OCI-LY7 (cell line): ENCODE results near the gene PCNX2. TPM values are rescaled to one million over a fixed set of nuclear protein-coding genes. Genes with fewer than 3 reads are reported as not detected.

ENCODE experiments used
- BruUV-seq: library from RNA; stranded (reverse); fragments of 400-500 nt; replicated peaks from 2 replicates; lab custom pipeline; 2021; lab: Mats Ljungman, UMichigan
- CTCF ChIA-PET: fragments of 300-600 bp; sonication (Branson Sonifier 250); formaldehyde crosslinking; loops from one replicate; lab custom pipeline; 2022; ENCODE audit warnings: antibody characterized with exemption; ENCODE audit not compliant: unreplicated experiment; lab: Charles Lee
- POLR2A ChIA-PET: fragments of 300-600 bp; sonication (Branson Sonifier 250); formaldehyde crosslinking; loops from one replicate; lab custom pipeline; 2022; ENCODE audit warnings: antibody characterized with exemption; lab: Charles Lee
- DNase-seq: peaks from one replicate; pipeline ENCODE4 v3.0.0-alpha.2; 2015; ENCODE audit warnings: low spot score
- H2AFZ ChIP-seq: fragments of 200-600 bp; sonication (generic), shearing (Covaris generic); 2 replicates; pipeline ENCODE4 v1.6.1; 2014; ENCODE audit warnings: mild to moderate bottlenecking, antibody characterized with exemption, low read length, moderate library complexity
- H3K27ac ChIP-seq: fragments of 200-600 bp; sonication (generic); 2 replicates; pipeline ENCODE4 v1.5.1; 2014; ENCODE audit warnings: mixed run types, low read depth, mild to moderate bottlenecking, moderate library complexity, low read length, inconsistent platforms; ENCODE audit not compliant: poor library complexity, severe bottlenecking
- H3K36me3 ChIP-seq: fragments of 200-600 bp; sonication (generic); 2 replicates; pipeline ENCODE4 v1.6.1; 2014; ENCODE audit warnings: mild to moderate bottlenecking, antibody characterized with exemption, low read length, moderate library complexity, mixed read lengths; ENCODE audit not compliant: insufficient read depth
- H3K4me1 ChIP-seq: fragments of 200-600 bp; sonication (generic); 2 replicates; pipeline ENCODE4 v1.5.1; 2014; ENCODE audit warnings: mild to moderate bottlenecking, low read length; ENCODE audit not compliant: insufficient read depth, poor library complexity, severe bottlenecking
- H3K4me2 ChIP-seq: fragments of 200-600 bp; sonication (generic); 2 replicates; pipeline ENCODE4 v1.6.1; 2014; ENCODE audit warnings: mild to moderate bottlenecking, low read length
- H3K4me3 ChIP-seq: fragments of 200-600 bp; sonication (generic); 2 replicates; pipeline ENCODE4 v1.5.1; 2014; ENCODE audit warnings: mild to moderate bottlenecking, low read depth, low read length; ENCODE audit not compliant: poor library complexity, severe bottlenecking
- H3K79me2 ChIP-seq: fragments of 200-600 bp; sonication (generic); 2 replicates; pipeline ENCODE4 v1.6.1; 2016; ENCODE audit warnings: low read depth, mild to moderate bottlenecking, low read length, moderate library complexity, mixed read lengths; ENCODE audit not compliant: insufficient read depth
- H3K9me2 ChIP-seq: fragments of 200-600 bp; sonication (generic); 2 replicates; pipeline ENCODE4 v1.6.1; 2016; ENCODE audit warnings: mild to moderate bottlenecking, low read length, mixed read lengths; ENCODE audit not compliant: insufficient read depth
- H3K9me3 ChIP-seq: fragments of 200-600 bp; sonication (generic); 2 replicates; pipeline ENCODE4 v1.6.1; 2014; ENCODE audit warnings: mild to moderate bottlenecking, mixed run types, low read length, mixed read lengths
- H4K20me1 ChIP-seq: fragments of 200-600 bp; sonication (generic); 2 replicates; pipeline ENCODE4 v1.6.1; 2014; ENCODE audit warnings: mild to moderate bottlenecking, antibody characterized with exemption, low read length, moderate library complexity, mixed read lengths; ENCODE audit not compliant: insufficient read depth
- EZH2phosphoT487 ChIP-seq: fragments of 200-600 bp; sonication (generic); IDR thresholded peaks from 2 replicates; pipeline ENCODE4 v1.6.1; 2018; ENCODE audit warnings: low read depth, borderline replicate concordance, mild to moderate bottlenecking, mixed run types, antibody characterized with exemption, low read length, moderate library complexity, mixed read lengths
- intact Hi-C: fragments of 100-400 bp; cut with micrococcal nuclease; formaldehyde crosslinking; loops from one replicate; pipeline ENCODE4 v1.10.0; 2022; ENCODE audit not compliant: unreplicated experiment
- total RNA-seq, 2 experiments: library from RNA; depleted of rRNA in 1 of 2; stranded (reverse); fragments of >200 nt in 1 of 2; shearing (Covaris generic) in 1 of 2; gene quantifications; 2 replicates each; pipeline ENCODE4 v1.2.3, GENCODE V29; 2014 to 2022
- TF ChIP-seq, protein P1 (sequence below): fragments of 200-600 bp; sonication (generic); conservative IDR thresholded peaks from 2 replicates; pipeline ENCODE4 v1.5.1; 2014; ENCODE audit warnings: mild to moderate bottlenecking, antibody characterized with exemption, low read length, moderate library complexity, mixed read lengths

PCNX2 gene
- total RNA-seq, 2 experiments from 2014 or later = 17.1 to 26.9 TPM

- Histone ChIP-seq H3K4me3 (no peak overlapping the region), H2AFZ (no peak overlapping the region), H3K4me2 (no peak overlapping the region), H3K36me3 (peaks cover 6% of the 10 kb centered on the region), H3K27ac (no peak overlapping the region), H3K9me2 (no peaks in the 10 kb centered on the region), H3K4me1 (no peaks in the 10 kb centered on the region), H3K9me3 (no peaks in the 10 kb centered on the region), H3K79me2 (no peaks in the 10 kb centered on the region), H4K20me1 (no peaks in the 10 kb centered on the region)
- no peak for DNase-seq
- BruUV-seq = no TSS peak
- intact Hi-C loops = no loop called here
- ChIA-PET POLR2A (no interaction called here), CTCF (no interaction called here)
- TF ChIP-seq, protein P1, sequence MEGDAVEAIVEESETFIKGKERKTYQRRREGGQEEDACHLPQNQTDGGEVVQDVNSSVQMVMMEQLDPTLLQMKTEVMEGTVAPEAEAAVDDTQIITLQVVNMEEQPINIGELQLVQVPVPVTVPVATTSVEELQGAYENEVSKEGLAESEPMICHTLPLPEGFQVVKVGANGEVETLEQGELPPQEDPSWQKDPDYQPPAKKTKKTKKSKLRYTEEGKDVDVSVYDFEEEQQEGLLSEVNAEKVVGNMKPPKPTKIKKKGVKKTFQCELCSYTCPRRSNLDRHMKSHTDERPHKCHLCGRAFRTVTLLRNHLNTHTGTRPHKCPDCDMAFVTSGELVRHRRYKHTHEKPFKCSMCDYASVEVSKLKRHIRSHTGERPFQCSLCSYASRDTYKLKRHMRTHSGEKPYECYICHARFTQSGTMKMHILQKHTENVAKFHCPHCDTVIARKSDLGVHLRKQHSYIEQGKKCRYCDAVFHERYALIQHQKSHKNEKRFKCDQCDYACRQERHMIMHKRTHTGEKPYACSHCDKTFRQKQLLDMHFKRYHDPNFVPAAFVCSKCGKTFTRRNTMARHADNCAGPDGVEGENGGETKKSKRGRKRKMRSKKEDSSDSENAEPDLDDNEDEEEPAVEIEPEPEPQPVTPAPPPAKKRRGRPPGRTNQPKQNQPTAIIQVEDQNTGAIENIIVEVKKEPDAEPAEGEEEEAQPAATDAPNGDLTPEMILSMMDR = no peak
- TF ChIP-seq EZH2phosphoT487 = no peak
Observed at GRCh38 chr1:232991238-232991637, 304.3 kb downstream of the PCNX2 start.

DNA sequence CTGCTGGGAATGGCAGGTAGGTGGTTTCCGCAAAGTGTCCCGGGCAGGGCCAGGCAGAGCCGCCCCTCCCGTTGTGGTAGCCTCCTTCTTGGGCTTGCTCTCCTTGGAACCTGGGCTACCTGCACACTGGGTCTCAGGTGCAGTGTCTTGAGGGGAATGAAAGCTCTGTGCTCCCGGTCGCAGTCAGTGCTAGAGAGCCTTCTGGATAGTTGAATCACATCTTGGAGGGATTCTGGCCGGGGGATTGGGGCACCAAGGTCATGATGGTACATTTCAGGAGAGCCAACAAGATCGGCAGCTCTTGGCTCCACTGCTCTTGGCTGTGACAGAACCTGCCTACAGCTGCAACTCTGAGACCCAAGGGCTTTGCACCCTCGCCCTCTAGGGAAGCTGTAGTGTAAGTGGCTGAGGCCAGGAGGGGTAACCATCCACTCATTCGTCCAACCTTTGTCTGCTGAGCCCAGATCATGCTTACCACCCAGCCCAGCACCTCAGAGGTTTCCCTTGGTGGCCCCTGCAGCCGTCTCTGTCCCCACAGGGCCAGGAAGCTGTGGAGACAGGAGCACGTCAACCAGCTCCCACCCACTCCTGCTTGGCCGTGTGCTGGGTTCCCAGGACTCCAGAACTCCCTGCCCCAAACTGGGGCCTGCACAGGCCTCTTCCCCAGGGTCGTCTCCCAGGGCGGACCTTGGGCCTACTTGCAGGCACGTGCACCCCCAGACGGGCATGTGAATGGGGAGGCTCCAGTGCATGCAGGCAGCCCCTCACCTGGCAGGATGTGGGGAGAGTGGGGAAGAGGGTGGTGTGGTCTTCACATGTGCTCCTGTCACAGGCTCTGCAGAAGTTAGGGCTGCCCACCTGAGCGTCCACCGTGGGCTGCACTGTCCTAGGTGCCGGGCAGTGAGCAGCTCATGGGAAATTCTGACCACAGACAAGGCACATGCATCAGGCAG, 305.1 kb downstream of the PCNX2 start:
- Histone ChIP-seq H3K4me3 (no peak overlapping the region), H3K79me2 (no peaks in the 10 kb centered on the region), H3K4me2 (no peak overlapping the region), H3K27ac (no peak overlapping the region), H2AFZ (no peak overlapping the region), H3K36me3 (peaks cover 6% of the 10 kb centered on the region), H3K9me3 (no peaks in the 10 kb centered on the region), H3K4me1 (no peaks in the 10 kb centered on the region), H4K20me1 (no peaks in the 10 kb centered on the region), H3K9me2 (no peaks in the 10 kb centered on the region)
- CTCF ChIA-PET = no interaction called here
- TF ChIP-seq EZH2phosphoT487 = no peak
- TF ChIP-seq, protein P1 = no peak
- POLR2A ChIA-PET = no interaction called here
- no peak for DNase-seq
- no TSS peak for BruUV-seq
- intact Hi-C loops = no loop called here

- no peaks in the 10 kb centered on the region for H3K9me3 ChIP-seq
- H3K79me2 ChIP-seq = no peaks in the 10 kb centered on the region
- no peaks in the 10 kb centered on the region; the same call in 1 of the 2 replicates for H3K36me3 ChIP-seq
- BruUV-seq = no TSS peak
- no peaks in the 10 kb centered on the region for H3K9me2 ChIP-seq
- DNase-seq = no peak
- H4K20me1 ChIP-seq = no peaks in the 10 kb centered on the region
- H3K4me1 ChIP-seq = no peaks in the 10 kb centered on the region
- no peak overlapping the region for H3K4me2 ChIP-seq
- no peak overlapping the region for H3K27ac ChIP-seq
- H2AFZ ChIP-seq = no peak overlapping the region
- H3K4me3 ChIP-seq = no peak overlapping the region
- CTCF ChIA-PET = no interaction called here
- POLR2A ChIA-PET = no interaction called here
- TF ChIP-seq EZH2phosphoT487 = no peak
- TF ChIP-seq, protein P1 = no peak
- intact Hi-C loops = no loop called here
Observed at GRCh38 chr1:232988572-232989040, 306.9 kb downstream of the PCNX2 start.
